ENCODE results near the gene CASK. TPM values are rescaled to one million over a fixed set of nuclear protein-coding genes. Genes with fewer than 3 reads are reported as not detected.
"Not testable (repeated sequence)": the region's sequence is repeated elsewhere in the genome, so short reads cannot be mapped to it uniquely, and the experiment has no call there.

Gene CASK
- total RNA-seq, 4 donors from 2014 or later, result 33.1 to 41.6 (median 36.4) TPM

DNA sequence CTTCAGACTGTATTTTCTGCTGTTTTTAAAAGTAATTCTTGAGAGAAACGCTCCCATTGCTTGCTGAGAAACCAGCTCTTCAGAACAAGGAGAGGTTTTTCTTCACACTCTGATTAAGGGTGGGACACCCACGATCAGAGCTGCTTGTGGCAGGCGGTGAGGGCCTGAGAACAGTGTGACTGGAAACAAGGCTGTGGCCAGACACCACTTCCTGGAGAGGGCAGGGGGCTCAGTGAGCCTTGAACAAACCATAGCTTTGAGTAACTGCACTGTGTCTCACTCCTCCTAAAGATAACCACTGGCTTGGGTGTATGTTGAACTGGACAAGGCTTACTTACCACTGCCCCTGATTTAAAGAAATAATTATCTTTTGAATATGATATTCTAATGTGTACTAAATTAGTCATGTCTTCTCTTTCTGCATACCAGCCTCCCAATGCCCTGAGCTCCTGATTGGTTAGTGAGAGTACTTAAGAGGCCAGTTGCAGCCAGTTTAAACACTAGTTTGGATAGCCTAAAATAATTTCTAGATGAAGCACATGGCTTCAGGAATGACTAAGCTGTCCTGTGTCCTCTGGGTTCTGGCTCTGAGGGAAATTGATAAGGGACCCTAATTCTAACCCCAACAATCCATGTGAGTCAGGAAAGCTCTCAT is 203.1 kb downstream of the CASK start:
- intact Hi-C loops (cut with DNase I), result no loop called here
- no peaks in the 10 kb centered on the region for H3K36me3 ChIP-seq
- peak in 1 of 2 donors; percentile 6 for DNase-seq
- 62 to 68% methylated on average over 2 to 3 of the region's 3 CpGs for WGBS, 2 donors
- no peaks in the 10 kb centered on the region for H3K27me3 ChIP-seq
- TF ChIP-seq POLR2A (IDR thresholded peaks at IDR 0.05) (no peak), CTCF (IDR thresholded peaks at IDR 0.05) (no peak)
- H3K4me1 ChIP-seq, result no peaks in the 10 kb centered on the region
- no peak overlapping the region for H3K27ac ChIP-seq
- H3K4me3 ChIP-seq (replicated peaks in 1 of 3), result no peak overlapping the region
- no peaks in the 10 kb centered on the region for H3K9me3 ChIP-seq

DNA sequence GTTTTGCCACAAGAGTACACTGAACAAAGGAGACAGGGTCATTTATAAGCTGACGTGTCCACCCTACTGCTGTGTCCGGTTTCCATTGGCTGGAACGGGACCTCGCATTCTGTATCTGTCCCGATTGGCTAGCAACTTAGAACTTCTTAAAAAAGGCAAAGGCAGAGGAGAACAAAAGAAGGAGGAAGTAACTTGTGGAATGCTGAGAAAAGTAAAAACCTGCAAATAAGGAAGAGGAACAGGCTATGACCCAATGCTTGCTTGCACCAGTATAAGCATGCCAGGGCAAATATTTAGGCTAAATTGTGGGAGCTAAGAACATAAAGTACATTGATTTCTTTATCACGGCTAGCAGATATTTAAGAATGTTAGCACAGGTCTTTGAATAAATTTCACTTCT is 203.7 kb downstream of the CASK start:
- WGBS, 2 donors, result 95% methylated on average over 6 of the region's 6 CpGs
- H3K4me1 ChIP-seq; DNase-seq; H3K4me3 ChIP-seq (replicated peaks in 1 of 3); H3K9me3 ChIP-seq; intact Hi-C loops (cut with DNase I); H3K36me3 ChIP-seq; H3K27me3 ChIP-seq; H3K27ac ChIP-seq: not testable (repeated sequence)

DNA sequence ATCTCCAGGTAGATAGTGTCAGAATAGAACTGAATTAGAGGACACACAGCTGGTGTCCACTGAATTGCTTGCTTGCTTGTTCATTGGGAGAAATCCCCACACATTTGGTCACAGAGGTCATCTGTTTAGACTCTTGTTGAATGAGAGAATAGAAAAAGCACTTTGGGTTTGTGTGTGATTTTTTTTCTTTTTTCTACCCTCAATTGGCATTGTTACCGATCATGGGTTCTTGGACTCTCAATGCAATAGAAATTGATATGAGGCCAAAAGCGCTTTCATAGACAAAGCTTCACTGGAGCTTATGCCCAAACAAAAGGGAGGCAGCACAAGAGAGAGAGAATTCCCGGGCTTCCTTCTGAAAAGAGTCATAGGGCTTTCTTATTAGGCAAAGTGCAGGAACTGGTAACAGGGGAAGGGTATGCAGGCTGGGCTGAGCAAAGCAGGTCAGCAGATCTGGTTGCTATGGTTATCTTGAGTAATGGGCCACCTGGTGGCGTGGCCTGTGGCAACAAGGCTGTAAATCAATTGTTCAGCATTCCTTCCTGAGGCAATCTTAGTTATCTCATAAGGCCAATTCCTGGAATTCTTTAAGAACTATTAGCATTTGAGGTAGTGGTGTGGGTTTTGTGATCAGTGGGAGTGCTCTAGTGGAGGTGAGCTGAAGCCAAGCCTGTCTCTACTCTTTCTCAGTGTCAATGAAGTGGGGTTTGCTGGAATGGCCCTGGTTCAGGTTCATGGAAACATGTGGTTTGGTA is 204.7 kb downstream of the CASK start:
- intact Hi-C loops (cut with DNase I), result no loop called here
- TF ChIP-seq CTCF (IDR thresholded peaks at IDR 0.05) (no peak), POLR2A (IDR thresholded peaks at IDR 0.05) (no peak)
- WGBS, 2 donors, result 91 to 98% methylated on average over 4 of the region's 4 CpGs
- Histone ChIP-seq H3K4me3 (replicated peaks in 1 of 3) (no peak overlapping the region), H3K9me3 (no peaks in the 10 kb centered on the region), H3K27ac (no peak overlapping the region), H3K36me3 (no peaks in the 10 kb centered on the region), H3K4me1 (no peaks in the 10 kb centered on the region), H3K27me3 (no peaks in the 10 kb centered on the region)
- DNase-seq, result no peak

DNA sequence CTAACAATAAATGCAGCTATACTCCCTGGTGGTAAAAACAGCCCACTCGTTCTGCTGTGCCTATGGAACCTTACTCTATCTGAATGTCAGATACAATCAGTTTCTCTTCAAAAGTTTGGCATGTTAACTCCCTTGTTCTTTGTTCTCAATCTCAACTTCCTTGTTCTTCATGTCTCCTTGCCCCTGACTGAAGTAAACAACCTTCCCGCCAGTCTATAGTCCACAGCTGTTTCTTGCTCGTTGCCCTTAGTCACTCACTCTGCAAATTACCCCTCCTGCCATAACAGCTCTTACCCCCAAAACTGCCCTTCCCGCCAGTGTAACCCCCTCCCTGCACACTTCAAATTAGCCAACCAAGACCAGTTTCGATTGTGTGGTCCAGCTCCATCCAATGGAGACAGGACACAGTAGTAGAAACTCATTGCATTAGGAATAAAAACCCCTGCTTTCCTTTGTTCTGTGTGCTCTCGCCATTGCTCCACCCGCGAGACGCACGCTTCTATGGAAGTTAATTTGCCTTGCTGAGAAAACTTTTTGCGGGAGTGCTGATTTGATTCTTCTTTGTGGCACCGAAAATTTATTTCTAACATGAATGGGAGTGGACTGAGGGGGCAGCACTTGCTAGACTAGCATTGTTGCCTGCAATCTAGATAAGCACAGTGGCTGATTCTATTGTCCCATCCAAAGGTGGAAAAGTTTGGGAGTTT is 206.4 kb downstream of the CASK start:
- H3K4me3 ChIP-seq (replicated peaks in 1 of 3), result no peak overlapping the region
- intact Hi-C loops (cut with DNase I), result no loop called here
- H3K27me3 ChIP-seq, result no peaks in the 10 kb centered on the region
- no peaks in the 10 kb centered on the region for H3K4me1 ChIP-seq
- WGBS, 2 donors, result 94 to 96% methylated on average over 12 of the region's 12 CpGs
- DNase-seq, result no peak
- no peak overlapping the region for H3K27ac ChIP-seq
- no peaks in the 10 kb centered on the region for H3K36me3 ChIP-seq
- no peaks in the 10 kb centered on the region for H3K9me3 ChIP-seq
- TF ChIP-seq CTCF (IDR thresholded peaks at IDR 0.05) (no peak), POLR2A (IDR thresholded peaks at IDR 0.05) (no peak)

DNA sequence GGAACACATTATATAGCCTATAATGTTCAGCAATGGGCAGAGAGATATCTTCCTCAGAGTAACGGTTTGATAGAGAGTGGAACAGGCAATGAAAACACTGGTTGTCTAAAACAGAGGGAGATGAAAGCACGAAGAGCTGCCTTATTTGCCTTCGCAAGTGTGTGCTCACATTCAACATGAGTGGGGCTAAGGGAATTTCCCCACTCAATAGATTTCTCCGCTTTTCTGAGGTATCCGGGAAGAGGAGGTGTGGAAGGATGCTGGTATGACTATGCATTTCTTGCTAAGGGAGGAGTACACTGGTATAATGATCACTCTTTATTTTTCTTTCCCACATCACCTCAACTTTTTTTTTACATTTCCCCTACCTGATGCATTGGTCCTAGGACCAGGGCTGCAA is 207.1 kb downstream of the CASK start:
- H3K36me3 ChIP-seq, result no peaks in the 10 kb centered on the region
- no peak overlapping the region for H3K27ac ChIP-seq
- no peaks in the 10 kb centered on the region for H3K9me3 ChIP-seq
- no peak overlapping the region for H3K4me3 ChIP-seq (replicated peaks in 1 of 3)
- no peak for DNase-seq
- no peaks in the 10 kb centered on the region for H3K27me3 ChIP-seq
- no peaks in the 10 kb centered on the region for H3K4me1 ChIP-seq
- intact Hi-C loops (cut with DNase I), result no loop called here
- 94 to 99% methylated on average over 5 of the region's 5 CpGs for WGBS, 2 donors
- TF ChIP-seq POLR2A (IDR thresholded peaks at IDR 0.05) (no peak), CTCF (IDR thresholded peaks at IDR 0.05) (no peak)

Measured in thyroid gland (tissue), 4 donors.